Measurements from ENCODE around the gene COG2.

- no peak for TF ChIP-seq ZNF274 (IDR thresholded peaks at IDR 0.05; ENCODE audit: borderline replicate concordance, extremely low read depth, low read length)
- TF ChIP-seq, protein P1, sequence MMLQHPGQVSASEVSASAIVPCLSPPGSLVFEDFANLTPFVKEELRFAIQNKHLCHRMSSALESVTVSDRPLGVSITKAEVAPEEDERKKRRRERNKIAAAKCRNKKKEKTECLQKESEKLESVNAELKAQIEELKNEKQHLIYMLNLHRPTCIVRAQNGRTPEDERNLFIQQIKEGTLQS (IDR thresholded peaks at IDR 0.05; ENCODE audit: insufficient read depth, low read depth, low read length), result no peak
Observed at GRCh38 chr1:230610589-230610988, 31.7 kb upstream of the COG2 start.

Measured in H1 (cell line).